GM12873 (cell line): ENCODE measurements around the gene NADSYN1.

ENCODE experiments used
- TF ChIP-seq, protein P1 (sequence below): IDR thresholded peaks from 2 replicates; pipeline ENCODE4 v1.5.1; 2012; ENCODE audit warnings: low read depth, mild to moderate bottlenecking, moderate library complexity, low read length, control low read depth; ENCODE audit not compliant: insufficient read depth; ENCODE audit errors: missing control alignments

The NADSYN1 gene

GRCh38 chr11:71483692-71484091 lies 30.7 kb downstream of the NADSYN1 start:
- TF ChIP-seq, protein P1, sequence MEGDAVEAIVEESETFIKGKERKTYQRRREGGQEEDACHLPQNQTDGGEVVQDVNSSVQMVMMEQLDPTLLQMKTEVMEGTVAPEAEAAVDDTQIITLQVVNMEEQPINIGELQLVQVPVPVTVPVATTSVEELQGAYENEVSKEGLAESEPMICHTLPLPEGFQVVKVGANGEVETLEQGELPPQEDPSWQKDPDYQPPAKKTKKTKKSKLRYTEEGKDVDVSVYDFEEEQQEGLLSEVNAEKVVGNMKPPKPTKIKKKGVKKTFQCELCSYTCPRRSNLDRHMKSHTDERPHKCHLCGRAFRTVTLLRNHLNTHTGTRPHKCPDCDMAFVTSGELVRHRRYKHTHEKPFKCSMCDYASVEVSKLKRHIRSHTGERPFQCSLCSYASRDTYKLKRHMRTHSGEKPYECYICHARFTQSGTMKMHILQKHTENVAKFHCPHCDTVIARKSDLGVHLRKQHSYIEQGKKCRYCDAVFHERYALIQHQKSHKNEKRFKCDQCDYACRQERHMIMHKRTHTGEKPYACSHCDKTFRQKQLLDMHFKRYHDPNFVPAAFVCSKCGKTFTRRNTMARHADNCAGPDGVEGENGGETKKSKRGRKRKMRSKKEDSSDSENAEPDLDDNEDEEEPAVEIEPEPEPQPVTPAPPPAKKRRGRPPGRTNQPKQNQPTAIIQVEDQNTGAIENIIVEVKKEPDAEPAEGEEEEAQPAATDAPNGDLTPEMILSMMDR = no peak

DNA sequence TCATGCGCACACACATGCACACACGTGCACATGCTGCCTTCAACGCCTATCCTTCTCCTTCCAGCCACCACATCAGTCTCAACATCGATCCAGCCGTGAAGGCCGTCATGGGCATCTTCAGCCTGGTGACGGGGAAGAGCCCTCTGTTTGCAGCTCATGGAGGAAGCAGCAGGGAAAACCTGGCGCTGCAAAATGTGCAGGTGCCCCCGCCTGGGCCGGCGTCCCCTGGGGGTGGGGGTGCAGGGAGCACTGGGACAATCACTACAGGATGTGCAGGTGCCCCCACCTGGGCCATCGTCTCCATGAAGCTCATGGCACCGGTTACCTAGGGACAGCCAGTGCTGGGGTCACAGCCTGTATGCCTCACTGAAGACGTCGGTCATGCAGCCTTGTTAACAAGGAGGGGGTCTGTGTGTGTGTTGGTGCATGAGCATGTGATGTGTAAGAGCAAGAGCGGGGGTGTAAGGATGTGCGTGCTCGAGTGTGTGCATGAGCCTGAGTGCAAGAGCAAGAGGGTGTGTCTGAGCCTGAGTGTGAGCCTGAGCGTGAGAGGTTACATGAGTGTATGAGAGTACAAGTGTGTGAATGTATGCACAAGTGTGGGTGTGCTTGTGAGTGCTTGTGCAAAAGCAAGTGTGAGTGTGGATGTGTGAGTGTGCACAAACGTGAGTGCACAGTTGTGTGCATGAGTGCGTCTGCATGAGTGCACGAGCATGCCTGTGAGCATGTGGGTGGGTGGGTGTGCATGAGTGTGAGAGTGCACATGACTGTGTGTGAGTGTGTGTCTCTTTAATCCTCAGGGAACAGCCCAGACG lies 31.5 kb downstream of the NADSYN1 start:
- TF ChIP-seq, protein P1 = no peak

DNA sequence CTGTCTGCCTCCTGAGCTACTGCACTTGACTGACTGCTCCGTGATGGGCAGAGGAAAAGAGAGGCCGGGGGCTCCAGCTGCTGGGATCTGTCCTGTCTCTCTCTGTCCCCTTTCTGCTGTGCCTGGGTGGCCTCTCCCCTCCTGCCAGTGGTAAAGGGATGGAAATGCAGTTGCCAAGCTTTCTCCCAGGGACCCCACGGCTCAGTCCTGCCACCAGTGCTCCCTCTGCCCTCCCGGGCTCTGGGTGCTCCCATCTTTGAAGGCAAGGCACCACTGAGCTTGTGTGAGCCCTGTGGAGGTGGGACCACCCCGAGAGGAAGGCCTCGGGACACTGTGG lies 32.0 kb downstream of the NADSYN1 start:
- TF ChIP-seq, protein P1 = no peak

- TF ChIP-seq, protein P1 = no peak
These were observed 32.5 kb downstream of the NADSYN1 start for GRCh38 chr11:71485466-71485865.

DNA sequence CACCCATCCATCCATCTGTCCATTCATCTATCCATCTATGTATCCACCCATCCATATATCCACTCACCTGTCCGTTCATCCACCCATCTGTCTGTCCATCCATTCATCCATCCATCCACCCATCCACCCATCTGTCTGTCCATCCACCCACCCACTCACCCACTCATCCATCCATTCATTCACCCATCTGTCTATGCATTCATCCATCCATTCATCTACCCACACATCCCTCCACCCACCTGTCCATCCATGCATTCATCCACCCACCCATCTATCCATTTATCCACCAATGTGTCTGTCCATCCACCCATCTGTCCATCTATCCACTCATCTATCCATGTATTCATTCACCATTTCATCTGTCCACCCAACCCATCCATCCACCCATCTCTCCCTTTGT lies 33.3 kb downstream of the NADSYN1 start:
- TF ChIP-seq, protein P1 = no peak

GRCh38 chr11:71488681-71489270 lies 35.8 kb downstream of the NADSYN1 start:
- TF ChIP-seq, protein P1 = no peak

DNA sequence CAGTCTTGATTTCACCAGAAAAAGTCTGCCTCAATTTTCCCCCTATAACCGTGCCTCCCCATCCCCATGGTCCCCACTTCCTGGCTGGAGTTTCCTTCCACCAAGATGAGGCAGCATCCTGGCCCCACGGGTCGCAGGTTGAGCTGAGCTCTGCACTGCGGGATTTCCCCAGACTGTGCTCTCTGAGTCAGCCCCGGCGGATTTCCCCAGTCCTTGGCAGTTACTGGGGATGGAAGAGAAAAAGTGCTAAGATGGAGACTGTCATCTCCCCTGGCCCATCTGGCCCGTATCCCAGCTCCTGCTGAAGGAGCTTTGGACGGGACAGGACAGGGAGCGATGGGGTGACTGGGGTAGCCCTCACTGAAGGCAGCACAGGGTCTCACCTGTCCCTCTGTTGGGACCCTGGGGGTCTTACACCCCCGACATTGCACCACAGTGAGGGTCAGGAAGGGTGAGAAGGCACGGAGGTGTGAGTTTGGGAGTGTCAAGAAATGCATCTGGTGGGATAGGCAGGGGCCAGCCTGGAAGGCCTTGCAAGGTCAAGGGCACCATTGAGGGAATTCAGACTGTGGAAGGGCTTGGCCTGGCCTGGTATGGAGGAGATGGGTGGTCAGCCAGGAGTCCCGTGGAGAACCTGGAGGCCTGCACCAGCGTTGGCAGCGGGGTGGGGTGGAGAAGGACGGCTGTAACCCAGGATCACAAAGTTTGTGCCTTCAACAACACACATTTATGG lies 36.5 kb downstream of the NADSYN1 start:
- TF ChIP-seq, protein P1 = no peak
